Lung (tissue), 12 donors: ENCODE measurements around the gene PTAFR. TPM values are rescaled to one million over a fixed set of nuclear protein-coding genes. Genes with fewer than 3 reads are reported as not detected.

ENCODE experiments used
- ATAC-seq: fragments of 200-7000 bp; cut with Tn5 transposase; one replicate; pipeline ENCODE4 v1.9.1; 2020; ENCODE audit warnings: moderate number of reproducible peaks; ENCODE audit not compliant: insufficient read depth, low FRiP score
- DNase-seq, 3 donors: peaks; one replicate each; pipeline ENCODE4 v3.0.0-alpha.2; 2013 to 2017
- H3K27ac ChIP-seq, 2 donors: one replicate each; pipeline ENCODE4 v1.5.1; 2013; ENCODE audit warnings: mild to moderate bottlenecking in 2 of 2, moderate library complexity in 2 of 2, control low read depth in 1 of 2, inconsistent platforms in 1 of 2, low read depth in 1 of 2, low read length in 1 of 2
- H3K27me3 ChIP-seq, 3 donors: one replicate each; pipeline ENCODE4 v1.5.1; 2013; ENCODE audit warnings: low read length in 2 of 3; ENCODE audit not compliant: control insufficient read depth in 3 of 3, insufficient read depth in 3 of 3
- H3K36me3 ChIP-seq, 4 donors: one replicate each; pipeline ENCODE4 v1.5.1; 2013; ENCODE audit warnings: low read length in 4 of 4, mild to moderate bottlenecking in 1 of 4, moderate library complexity in 1 of 4; ENCODE audit not compliant: control insufficient read depth in 4 of 4, insufficient read depth in 4 of 4
- H3K4me1 ChIP-seq, 5 donors: one replicate each; pipeline ENCODE4 v1.5.1; 2013; ENCODE audit warnings: low read length in 5 of 5, mild to moderate bottlenecking in 2 of 5, moderate library complexity in 1 of 5; ENCODE audit not compliant: control insufficient read depth in 5 of 5, insufficient read depth in 5 of 5
- H3K4me3 ChIP-seq: one replicate; pipeline ENCODE4 v1.5.1; 2013; ENCODE audit warnings: mild to moderate bottlenecking, control low read depth, moderate library complexity
- H3K9ac ChIP-seq, 2 donors: one replicate each; pipeline ENCODE4 v1.5.1; 2013; ENCODE audit warnings: low read length in 2 of 2, control low read depth in 1 of 2; ENCODE audit not compliant: insufficient read depth in 1 of 2
- H3K9me3 ChIP-seq, 4 donors: one replicate each; pipeline ENCODE4 v1.5.1; 2013; ENCODE audit warnings: low read length in 3 of 4, mild to moderate bottlenecking in 1 of 4, moderate library complexity in 1 of 4; ENCODE audit not compliant: control insufficient read depth in 4 of 4, insufficient read depth in 3 of 4
- CTCF ChIP-seq: IDR thresholded peaks from 2 replicates; pipeline ENCODE4 v1.5.1; 2012; ENCODE audit warnings: mild to moderate bottlenecking; ENCODE audit errors: control extremely low read depth, extremely low read depth
- WGBS, 2 donors: extraction: QIAGEN DNeasy Blood & Tissue Kit; methylation state at CpG; one replicate each; pipeline ENCODE4 v1.1.7; 2013; 5-methylcytosine and 5-hydroxymethylcytosine counted together
- polyA plus RNA-seq, 2 donors: library from polyadenylated mRNA; stranded (reverse); fragments of 200-250 nt; gene quantifications; one replicate each; pipeline ENCODE4 v1.2.1, GENCODE V29; 2013
- total RNA-seq, 2 donors: library from RNA; depleted of rRNA in 1 of 2; stranded (reverse); fragments of >200 nt in 1 of 2; gene quantifications; one replicate each; pipeline ENCODE4 v1.2.1, GENCODE V29; 2014 to 2021
- donor health status: control.
- donor health status: control.
- donor health status: Bipolar disorder and iron deficiency.
- donor health status: healthy.
- donor health status: DM: yes; HTN: yes; CAD: no.

PTAFR gene
- total and polyA plus RNA-seq, 4 donors = 7.7 to 93.6 (median 23.3) TPM

- H3K4me1 ChIP-seq = no peaks in the 10 kb centered on the region
- no peaks in the 10 kb centered on the region for H3K27me3 ChIP-seq
- 40 to 43% methylated on average over 4 of the region's 4 CpGs for WGBS, 2 donors
- H3K27ac ChIP-seq = no peak overlapping the region
- DNase-seq = peak; percentile 55 to 70 (median 60)
- no peak for ATAC-seq
- H3K4me3 ChIP-seq = no peak overlapping the region
- H3K36me3 ChIP-seq = peaks cover 4 to 38% (median 25%) of the 10 kb centered on the region in 4 donors
- no peak overlapping the region for H3K9ac ChIP-seq
- H3K9me3 ChIP-seq = no peaks in the 10 kb centered on the region
- peak; percentile 64 for TF ChIP-seq CTCF
Observed at GRCh38 chr1:28208818-28209441, 32.4 kb upstream of the PTAFR start.

GRCh38 chr1:28205243-28205642 lies 28.8 kb upstream of the PTAFR start:
- H3K4me1 ChIP-seq = no peaks in the 10 kb centered on the region
- H3K9me3 ChIP-seq = no peaks in the 10 kb centered on the region
- H3K27me3 ChIP-seq = no peaks in the 10 kb centered on the region
- no peak overlapping the region for H3K27ac ChIP-seq
- WGBS, 2 donors = 66 to 90% methylated on average over 4 of the region's 4 CpGs
- peaks cover 22 to 44% (median 38%) of the 10 kb centered on the region in 4 donors for H3K36me3 ChIP-seq
- DNase-seq (no peak), ATAC-seq (no peak)
- no peak for TF ChIP-seq CTCF
- no peak overlapping the region for H3K9ac ChIP-seq
- no peak overlapping the region for H3K4me3 ChIP-seq

GRCh38 chr1:28200234-28200873 lies 23.9 kb upstream of the PTAFR start:
- no peak for ATAC-seq
- no peak for DNase-seq
- WGBS, 2 donors = 93 to 99% methylated on average over 6 of the region's 6 CpGs
- Histone ChIP-seq H3K27ac (no peak overlapping the region), H3K36me3 (peaks cover 25 to 46% (median 38%) of the 10 kb centered on the region in 4 donors), H3K4me3 (no peak overlapping the region), H3K27me3 (no peaks in the 10 kb centered on the region), H3K9ac (no peak overlapping the region), H3K9me3 (no peaks in the 10 kb centered on the region), H3K4me1 (no peaks in the 10 kb centered on the region)
- no peak for TF ChIP-seq CTCF
